ENCODE measurements around the gene SLC25A11. TPM values are rescaled to one million over a fixed set of nuclear protein-coding genes. Genes with fewer than 3 reads are reported as not detected.

Gene SLC25A11
- total and polyA plus RNA-seq, 2 donors (not counting 3 experiments of a cell fraction or from before 2014, with no cell fraction given) = 58.2 to 95.2 TPM

- intact Hi-C loops (cut with micrococcal nuclease) = no loop called here
- DNase-seq (ENCODE audit: low read depth, low spot score) (no peak), FAIRE-seq (peak; percentile 59)
- Histone ChIP-seq H3K4me3 (replicated peaks in 1 of 3; ENCODE audit: insufficient read depth in 1 of 3, low read depth in 1 of 3, low read length in 3 of 3) (peak overlapping the region; percentile 86 to 99 (median 95)), H3K9me3 (replicated peaks; ENCODE audit: control insufficient read depth, insufficient read depth, low read length) (no peaks in the 10 kb centered on the region), H3K36me3 (ENCODE audit: control insufficient read depth in 2 of 2, extremely low read depth in 1 of 2, insufficient read depth in 2 of 2, low read length in 2 of 2) (peaks cover 13 to 28% of the 10 kb centered on the region in 2 experiments), H3K27me3 (ENCODE audit: control insufficient read depth in 2 of 2, insufficient read depth in 2 of 2, low read length in 2 of 2) (no peaks in the 10 kb centered on the region), H3K9me1 (replicated peaks; ENCODE audit: control insufficient read depth, extremely low read depth, insufficient read depth, low read length) (no peaks in the 10 kb centered on the region), H3K4me1 (ENCODE audit: control insufficient read depth, extremely low read depth, insufficient read depth, low read length) (peaks cover 30% of the 10 kb centered on the region), H3K27ac (ENCODE audit: insufficient read depth, low read depth, low read length) (no peak overlapping the region), H3K9ac (replicated peaks; ENCODE audit: extremely low read depth, insufficient read depth, low read length) (peak overlapping the region; percentile 66), H3K79me2 (ENCODE audit: control insufficient read depth, insufficient read depth, low read length) (peaks cover 62% of the 10 kb centered on the region), H3K4me2 (ENCODE audit: insufficient read depth, low read length) (peak overlapping the region; percentile 93), H2AFZ (ENCODE audit: low read depth, low read length) (no peak overlapping the region), H4K20me1 (replicated peaks; ENCODE audit: control insufficient read depth, extremely low read depth, insufficient read depth, low read length) (no peaks in the 10 kb centered on the region)
- dilution Hi-C loops (cut with MboI; ENCODE audit: extremely low pct_ligation_motif_present, low sequenced_read_pairs) = no loop called here
- TF ChIP-seq POLR2AphosphoS5 (IDR thresholded peaks at IDR 0.05; ENCODE audit: insufficient read depth, low read depth, low read length) = peak; percentile 26
- no peak for TF ChIP-seq JUN (IDR thresholded peaks at IDR 0.05; ENCODE audit: borderline replicate concordance, insufficient read depth, insufficient read length, low read depth)
- no TSS peak for BruUV-seq (replicated peaks)
- ChIA-PET CTCF (interaction anchor here (1.0 to 2.8 kb wide), 2 partner anchors 38 to 41 kb away, joined by 4 to 12 read pairs; partner anchors contain the start of gene CAMTA2), POLR2A (interaction anchor here (2.3 kb wide), 1 partner anchor 20 kb away, joined by 18 read pairs; the partner anchor contains the start of gene SPAG7)
Measured at GRCh38 chr17:4947010-4947410, 7.2 kb upstream of the SLC25A11 start.

- Histone ChIP-seq H3K4me1 (ENCODE audit: control insufficient read depth, extremely low read depth, insufficient read depth, low read length) (peaks cover 31% of the 10 kb centered on the region), H3K9me1 (replicated peaks; ENCODE audit: control insufficient read depth, extremely low read depth, insufficient read depth, low read length) (no peaks in the 10 kb centered on the region), H2AFZ (ENCODE audit: low read depth, low read length) (no peak overlapping the region), H3K9ac (replicated peaks; ENCODE audit: extremely low read depth, insufficient read depth, low read length) (peak overlapping the region; percentile 66), H3K79me2 (ENCODE audit: control insufficient read depth, insufficient read depth, low read length) (peaks cover 68% of the 10 kb centered on the region), H3K9me3 (replicated peaks; ENCODE audit: control insufficient read depth, insufficient read depth, low read length) (no peaks in the 10 kb centered on the region), H3K4me2 (ENCODE audit: insufficient read depth, low read length) (peak overlapping the region; percentile 93), H3K4me3 (replicated peaks in 1 of 3; ENCODE audit: insufficient read depth in 1 of 3, low read depth in 1 of 3, low read length in 3 of 3) (peak overlapping the region; percentile 86 to 99 (median 95)), H4K20me1 (replicated peaks; ENCODE audit: control insufficient read depth, extremely low read depth, insufficient read depth, low read length) (no peaks in the 10 kb centered on the region), H3K27me3 (ENCODE audit: control insufficient read depth in 2 of 2, insufficient read depth in 2 of 2, low read length in 2 of 2) (no peaks in the 10 kb centered on the region), H3K36me3 (ENCODE audit: control insufficient read depth in 2 of 2, extremely low read depth in 1 of 2, insufficient read depth in 2 of 2, low read length in 2 of 2) (peaks cover 13 to 28% of the 10 kb centered on the region in 2 experiments), H3K27ac (ENCODE audit: insufficient read depth, low read depth, low read length) (no peak overlapping the region)
- FAIRE-seq = peak; percentile 46
- no peak for DNase-seq (ENCODE audit: low read depth, low spot score)
- TF ChIP-seq MAX (IDR thresholded peaks at IDR 0.05; ENCODE audit: insufficient read depth, insufficient read length) (no peak), POLR2AphosphoS5 (IDR thresholded peaks at IDR 0.05; ENCODE audit: insufficient read depth, low read depth, low read length) (no peak), JUN (IDR thresholded peaks at IDR 0.05; ENCODE audit: borderline replicate concordance, insufficient read depth, insufficient read length, low read depth) (no peak), MYC (IDR thresholded peaks at IDR 0.05; ENCODE audit: low read depth, low read length) (no peak), POLR2A (IDR thresholded peaks at IDR 0.05; ENCODE audit: low read depth, low read length) (no peak), EZH2 (IDR thresholded peaks at IDR 0.05; ENCODE audit: borderline replicate concordance, low read depth, low read length, severe bottlenecking) (no peak), GATA2 (IDR thresholded peaks at IDR 0.05; ENCODE audit: insufficient read depth, insufficient read length, low read depth, low read length) (no peak), FOS (IDR thresholded peaks at IDR 0.05; ENCODE audit: borderline replicate concordance, insufficient read depth, low read length) (no peak)
- TF ChIP-seq, protein P1, sequence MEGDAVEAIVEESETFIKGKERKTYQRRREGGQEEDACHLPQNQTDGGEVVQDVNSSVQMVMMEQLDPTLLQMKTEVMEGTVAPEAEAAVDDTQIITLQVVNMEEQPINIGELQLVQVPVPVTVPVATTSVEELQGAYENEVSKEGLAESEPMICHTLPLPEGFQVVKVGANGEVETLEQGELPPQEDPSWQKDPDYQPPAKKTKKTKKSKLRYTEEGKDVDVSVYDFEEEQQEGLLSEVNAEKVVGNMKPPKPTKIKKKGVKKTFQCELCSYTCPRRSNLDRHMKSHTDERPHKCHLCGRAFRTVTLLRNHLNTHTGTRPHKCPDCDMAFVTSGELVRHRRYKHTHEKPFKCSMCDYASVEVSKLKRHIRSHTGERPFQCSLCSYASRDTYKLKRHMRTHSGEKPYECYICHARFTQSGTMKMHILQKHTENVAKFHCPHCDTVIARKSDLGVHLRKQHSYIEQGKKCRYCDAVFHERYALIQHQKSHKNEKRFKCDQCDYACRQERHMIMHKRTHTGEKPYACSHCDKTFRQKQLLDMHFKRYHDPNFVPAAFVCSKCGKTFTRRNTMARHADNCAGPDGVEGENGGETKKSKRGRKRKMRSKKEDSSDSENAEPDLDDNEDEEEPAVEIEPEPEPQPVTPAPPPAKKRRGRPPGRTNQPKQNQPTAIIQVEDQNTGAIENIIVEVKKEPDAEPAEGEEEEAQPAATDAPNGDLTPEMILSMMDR (IDR thresholded peaks at IDR 0.05; ENCODE audit: extremely low read depth in 1 of 2, insufficient read depth in 1 of 2, low read depth in 1 of 2, low read length in 2 of 2) = no peak
- dilution Hi-C loops (cut with MboI; ENCODE audit: extremely low pct_ligation_motif_present, low sequenced_read_pairs) = no loop called here
- CTCF ChIA-PET = interaction anchor here (1.0 to 2.8 kb wide), 3 partner anchors 37 to 41 kb away, joined by 4 to 12 read pairs (median 8); partner anchors contain the start of gene CAMTA2
- BruUV-seq (replicated peaks) = TSS peak; percentile 66
- intact Hi-C loops (cut with micrococcal nuclease) = loop anchor here (1.0 kb wide), 1 partner anchor 40 kb away; no protein-coding TSS in a partner anchor
- POLR2A ChIA-PET = interaction anchor here (1.7 to 2.3 kb wide), 2 partner anchors 21 kb away, joined by 5 to 18 read pairs; partner anchors contain the start of gene SPAG7
Measured at GRCh38 chr17:4946312-4946976, 6.6 kb upstream of the SLC25A11 start.
